C1 segment of cervical spinal cord (tissue), 14 donors: ENCODE results near the gene GPANK1.

Experiments used
- DNase-seq, 14 donors: peaks; one replicate each; lab custom pipeline; 2025; lab: John Stamatoyannopoulos, UW

The GPANK1 gene

DNA sequence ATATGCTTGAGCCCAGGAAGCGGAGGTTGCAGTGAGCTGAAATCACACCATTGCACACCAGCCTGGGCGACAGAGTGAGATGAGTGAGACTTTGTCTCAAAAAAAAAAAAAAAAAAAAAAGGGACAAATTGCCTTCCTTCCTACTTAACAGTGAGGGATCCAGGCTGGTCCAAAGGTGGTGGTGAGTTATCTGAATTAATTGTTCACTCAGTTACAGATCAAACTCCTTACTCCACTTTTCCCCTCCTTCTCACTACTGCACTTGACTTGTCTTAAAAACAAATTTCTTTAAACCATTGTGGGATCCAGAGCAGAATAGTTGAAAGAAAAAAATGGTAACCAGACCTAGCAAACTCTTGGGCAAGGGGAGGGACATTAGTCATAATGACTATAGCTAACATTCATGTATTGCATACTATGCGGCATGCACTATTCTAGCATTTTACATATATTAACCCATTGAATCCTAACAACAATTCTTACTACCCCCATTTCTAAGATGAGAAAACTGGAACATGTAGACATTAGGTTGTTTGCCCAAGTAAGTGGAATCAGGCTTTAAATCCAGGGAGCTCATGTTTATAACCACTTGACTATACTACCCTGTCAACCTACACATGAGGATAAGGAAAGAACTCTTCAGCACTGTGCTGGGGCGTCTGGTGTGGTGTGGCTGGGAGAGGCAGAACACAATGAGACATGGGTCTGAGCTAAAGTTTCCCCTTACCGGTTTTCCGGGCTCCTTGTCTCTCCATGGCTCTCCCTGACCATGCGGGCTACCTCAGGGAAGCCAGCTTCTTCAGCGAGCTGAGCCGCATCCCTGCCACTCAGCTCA lies 1.5 kb downstream of the GPANK1 start:
- DNase-seq = no peak

DNA sequence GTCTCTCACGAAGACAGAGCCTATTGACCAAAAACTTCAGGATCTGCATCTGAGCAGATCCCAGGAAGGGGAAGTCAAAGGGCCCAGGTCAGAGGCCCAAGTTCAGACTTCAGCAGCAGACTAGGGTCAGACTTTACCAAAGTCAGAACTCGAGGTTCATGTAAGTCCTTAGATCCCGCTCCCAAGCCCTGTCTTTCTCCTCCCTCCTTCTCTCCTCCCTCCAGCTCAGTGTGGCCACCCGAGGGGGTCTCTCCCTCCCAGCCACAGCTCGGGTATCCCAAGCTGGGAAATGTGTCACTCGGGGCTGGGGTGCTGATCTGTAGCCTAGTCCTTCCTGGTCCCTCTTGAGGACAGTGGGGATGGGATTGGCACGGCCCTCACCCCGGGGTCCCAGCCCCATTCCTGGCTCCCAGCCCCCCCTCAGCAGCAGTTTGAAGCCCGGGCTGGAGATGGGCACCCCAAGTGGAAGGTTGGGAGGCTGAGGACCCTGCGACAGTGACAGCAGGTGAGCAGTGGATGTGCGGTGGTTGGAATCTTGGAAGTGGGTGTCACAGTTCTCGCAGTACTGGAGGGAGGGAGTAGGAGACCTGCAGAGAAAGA lies 2.6 kb downstream of the GPANK1 start:
- no peak for DNase-seq

DNA sequence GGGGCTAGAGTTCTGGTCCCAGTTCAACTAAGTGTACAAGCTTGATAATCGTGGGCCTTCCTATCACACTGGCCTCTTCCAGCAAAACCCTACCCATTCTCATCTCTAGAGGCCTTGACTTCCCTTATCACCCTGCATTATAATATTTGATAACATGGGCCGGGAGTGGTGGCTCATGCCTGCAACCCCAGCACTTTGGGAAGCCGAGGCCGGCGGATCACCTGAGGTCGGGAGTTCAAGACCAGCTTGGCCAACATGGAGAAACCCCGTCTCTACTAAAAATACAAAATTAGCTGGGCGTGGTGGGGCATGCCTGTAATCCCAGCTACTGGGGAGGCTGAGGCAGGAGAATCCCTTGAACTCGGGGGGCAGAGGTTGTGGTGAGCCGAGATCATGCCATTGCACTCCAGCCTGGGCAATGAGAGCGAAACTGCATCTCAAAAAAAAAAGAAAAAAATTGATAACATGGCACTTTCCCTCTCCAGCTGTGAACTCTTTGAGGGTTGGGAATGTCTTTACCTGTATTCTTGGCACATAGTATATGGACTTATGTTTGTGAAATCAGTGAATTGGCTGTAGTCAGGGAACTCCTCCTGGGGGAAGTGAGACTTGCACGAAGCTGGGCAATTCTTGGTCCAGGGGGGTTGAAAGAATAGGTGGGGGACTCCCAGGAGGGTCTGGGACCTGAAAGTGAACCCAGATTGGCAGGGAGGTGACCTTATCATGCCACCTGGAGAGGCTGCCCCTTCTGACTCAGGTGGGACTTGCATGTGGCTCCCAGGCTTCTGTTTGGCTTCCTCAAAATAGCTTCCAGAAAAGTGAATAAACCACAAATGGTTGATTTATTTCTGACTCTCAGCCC lies 3.3 kb downstream of the GPANK1 start:
- DNase-seq = no peak

DNA sequence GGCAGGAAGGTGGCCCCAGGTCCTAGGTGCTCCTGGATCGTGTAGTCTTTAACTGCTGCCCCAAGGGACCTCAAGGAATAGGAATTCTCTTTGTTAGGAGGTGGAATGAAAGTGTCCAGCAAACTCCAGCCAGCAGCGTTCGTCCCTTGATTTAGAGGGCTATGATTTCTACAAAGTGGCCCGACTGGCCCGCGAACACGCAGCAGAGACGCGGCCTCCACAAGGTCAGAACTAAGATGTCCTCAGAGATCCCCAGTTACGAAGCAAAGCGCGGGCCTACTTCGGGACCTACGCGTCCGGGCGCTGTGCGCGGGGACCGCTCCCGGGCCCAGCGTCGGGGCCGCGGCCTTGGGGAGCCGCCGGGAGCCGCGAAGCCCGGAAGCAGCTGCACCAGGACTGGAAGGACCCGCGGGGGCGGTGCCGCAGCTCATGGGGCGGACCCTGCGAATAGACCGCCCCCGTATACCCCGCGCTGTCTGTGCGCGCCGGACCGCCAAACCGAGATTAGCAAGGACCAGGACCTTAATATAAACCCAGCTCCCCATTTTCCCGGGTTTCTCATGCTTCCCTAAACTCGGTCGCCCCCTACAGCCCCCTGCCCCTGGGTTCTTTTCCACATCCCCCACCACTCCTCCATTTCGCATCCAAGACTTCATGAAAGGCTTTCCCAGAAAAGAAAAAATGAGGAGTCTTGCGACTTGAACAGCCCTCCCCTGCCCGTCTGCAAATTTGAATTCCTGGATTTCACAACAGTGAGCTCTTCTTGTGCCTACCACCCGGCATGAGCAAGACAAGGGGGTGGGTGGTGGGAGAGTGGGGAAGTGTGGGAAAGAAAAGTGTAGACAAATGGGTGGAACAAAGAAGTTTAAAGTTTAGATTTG lies 4.2 kb downstream of the GPANK1 start, which contains the start of gene C6orf47:
TSS of gene C6orf47 (minus strand) at position 398 of the 881 bp plus-strand sequence. CDS start 831 bp downstream, outside the sequence.
- DNase-seq = peak in 13 of 14 donors; percentile 27 to 83 (median 57)

DNA sequence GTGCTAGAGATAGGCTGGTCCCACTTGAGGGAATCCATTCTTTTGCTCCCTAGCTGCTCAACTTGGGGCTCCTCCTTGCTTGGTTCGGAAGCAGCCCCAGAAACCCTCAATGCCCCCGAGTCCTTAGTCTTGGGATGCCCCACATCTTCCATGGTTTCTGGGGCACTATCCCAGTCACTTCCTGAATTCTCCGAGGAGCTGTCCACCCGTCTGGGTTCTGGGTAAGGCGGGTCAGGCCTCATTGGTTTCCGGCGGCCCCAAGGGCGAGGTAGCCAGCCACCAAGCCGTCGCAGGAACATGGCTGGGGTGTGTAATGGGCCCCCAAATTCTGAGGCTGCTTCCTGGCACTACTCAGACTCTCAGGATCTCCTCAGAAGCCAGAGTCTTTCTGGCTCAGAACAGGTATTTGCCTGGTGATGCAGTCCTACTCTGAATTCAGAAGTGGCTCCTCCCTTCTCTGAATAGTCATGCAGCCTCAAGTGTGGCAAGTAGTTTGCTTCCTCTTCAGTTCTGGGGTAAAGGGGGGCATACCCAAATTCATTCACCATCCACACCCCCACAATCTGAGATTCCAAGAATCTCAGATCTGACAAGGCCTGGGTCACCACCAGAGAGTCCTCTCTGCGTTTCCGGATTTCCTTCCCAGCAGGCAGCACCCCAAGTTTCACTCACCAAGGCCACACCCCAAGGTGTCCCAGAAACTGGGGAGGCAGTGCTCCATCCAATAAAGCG lies 5.0 kb downstream of the GPANK1 start:
- DNase-seq = peak in 1 of 14 donors; percentile 38

DNA sequence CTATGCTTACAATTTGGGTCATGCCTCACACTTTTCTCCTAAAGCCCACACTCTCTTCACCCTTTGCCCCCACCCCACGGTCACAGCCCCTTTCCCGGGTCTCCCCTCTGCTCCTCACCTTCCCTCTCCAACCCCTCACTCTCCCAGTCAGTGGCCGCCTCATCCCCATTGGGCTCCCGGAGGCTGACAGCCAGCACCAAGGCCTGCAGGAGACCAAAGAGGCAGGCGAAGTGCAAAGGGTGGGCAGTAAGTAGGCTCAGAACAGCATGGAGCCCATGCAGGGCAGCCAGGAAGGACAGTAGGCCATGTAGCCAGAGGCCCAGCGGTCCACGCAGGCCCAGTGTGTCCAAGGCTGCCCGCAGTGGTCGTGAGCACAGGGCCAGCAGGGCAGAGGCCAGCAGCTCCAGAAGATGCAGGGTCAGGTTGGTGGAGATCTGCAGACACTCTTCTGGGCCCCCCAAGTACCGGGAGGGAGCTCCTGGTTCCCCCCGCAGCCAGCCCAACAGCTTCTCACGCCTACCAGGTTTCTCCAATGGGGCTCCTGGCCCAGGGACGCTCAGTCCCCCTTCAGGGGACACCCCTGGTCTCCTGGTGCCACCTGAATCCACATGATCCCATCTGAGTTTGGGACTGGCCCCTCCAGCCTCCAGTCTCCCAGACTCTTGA lies 5.7 kb downstream of the GPANK1 start:
- DNase-seq = no peak

DNA sequence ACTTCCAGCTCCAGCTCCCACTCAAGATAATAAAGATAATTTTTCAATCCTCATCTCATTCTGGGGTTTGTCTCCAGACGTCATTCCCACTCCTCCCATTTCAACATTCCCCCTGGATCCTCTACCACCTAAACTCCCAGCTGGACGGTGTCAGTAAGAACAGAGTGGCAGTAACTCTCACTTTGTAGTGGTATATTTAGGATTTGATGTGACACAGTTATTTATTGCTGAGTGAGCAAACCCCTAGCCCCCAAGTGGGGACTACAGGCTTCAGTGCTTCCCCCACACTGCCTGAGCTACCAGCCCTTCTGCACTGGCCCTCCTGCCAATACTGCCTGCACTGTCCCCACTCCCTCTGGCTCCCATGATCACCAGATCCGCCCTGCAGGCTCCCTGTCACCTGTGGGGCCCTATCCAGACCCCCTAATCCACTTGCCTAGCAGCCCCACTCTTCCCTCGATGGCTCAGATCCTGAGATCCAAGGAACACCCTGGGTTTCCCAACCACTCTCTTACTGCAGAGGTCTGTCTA lies 6.6 kb downstream of the GPANK1 start:
- DNase-seq = no peak

DNA sequence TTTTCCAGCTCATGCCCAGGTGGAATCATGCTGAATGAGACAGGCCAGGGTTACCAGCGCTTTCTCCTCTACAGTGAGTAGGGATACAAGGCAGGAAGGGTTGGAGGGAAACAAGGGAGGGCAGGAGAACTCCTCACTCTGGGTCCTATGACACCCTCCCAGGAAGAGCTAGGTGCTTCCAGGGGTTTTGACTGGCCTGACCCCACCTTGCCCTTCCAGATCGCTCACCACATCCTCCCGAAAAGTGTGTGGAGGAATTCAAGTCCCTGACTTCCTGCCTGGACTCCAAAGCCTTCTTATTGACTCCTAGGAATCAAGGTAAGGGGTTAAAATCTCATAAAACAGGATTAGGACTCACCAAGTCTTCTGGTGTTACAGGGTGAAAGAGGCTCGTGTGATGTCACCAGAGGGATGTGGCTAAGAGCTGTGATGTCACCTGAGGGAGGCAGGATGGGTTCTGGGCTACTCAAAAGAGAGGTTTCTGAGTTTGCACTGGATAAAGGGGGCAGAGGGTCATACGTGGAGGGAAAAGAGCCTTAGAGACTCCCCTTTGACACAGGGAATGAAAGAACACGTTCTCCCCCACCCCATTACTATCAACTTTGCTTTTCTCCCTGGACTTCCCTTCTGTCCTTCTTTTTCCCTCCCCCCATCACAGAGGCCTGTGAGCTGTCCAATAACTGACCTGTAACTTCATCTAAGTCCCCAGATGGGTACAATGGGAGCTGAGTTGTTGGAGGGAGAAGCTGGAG lies 7.2 kb downstream of the GPANK1 start:
- DNase-seq = no peak

DNA sequence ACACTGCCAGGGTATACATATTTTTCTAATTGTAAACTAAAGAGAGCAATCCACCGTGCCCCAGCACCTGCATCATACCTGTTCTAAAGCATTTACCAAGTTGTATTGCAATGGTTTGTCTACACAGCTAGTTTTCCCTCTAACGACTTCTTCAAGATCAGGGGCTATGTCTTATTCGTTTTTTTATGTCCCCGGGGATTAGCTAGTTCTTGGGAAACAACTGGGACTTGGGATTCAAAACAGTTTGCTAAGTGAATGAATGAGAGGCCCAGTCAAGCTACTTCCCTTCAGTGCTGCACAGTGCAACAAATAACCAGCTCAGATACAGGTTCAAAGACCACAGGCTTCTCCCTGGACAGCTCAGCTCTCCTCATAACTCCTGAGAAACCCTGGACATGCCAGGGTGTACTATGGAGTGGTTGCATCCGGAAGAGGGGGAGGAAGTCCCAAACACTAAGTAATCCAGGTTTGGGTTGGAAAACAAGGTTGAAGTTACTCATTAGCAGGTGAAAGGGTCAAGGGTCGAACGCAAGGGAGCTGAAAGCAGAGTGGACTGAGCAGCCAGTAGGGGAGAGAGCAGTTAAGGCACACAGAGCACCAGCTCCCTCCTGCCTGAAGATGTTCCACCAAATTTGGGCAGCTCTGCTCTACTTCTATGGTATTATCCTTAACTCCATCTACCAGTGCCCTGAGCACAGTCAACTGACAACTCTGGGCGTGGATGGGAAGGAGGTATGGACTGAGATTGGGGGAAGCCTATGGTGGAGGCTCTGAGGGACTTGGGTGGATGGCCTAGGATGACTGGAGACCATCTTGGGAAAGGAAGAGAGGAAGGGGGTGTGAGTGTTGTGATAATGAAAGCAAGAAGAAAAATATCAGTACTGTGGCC lies 9.2 kb downstream of the GPANK1 start, which contains the start of gene APOM:
TSS of gene APOM (plus strand) at position 546 of the 889 bp plus-strand sequence. CDS start at position 619, 73 bp downstream.
- DNase-seq = no peak

DNA sequence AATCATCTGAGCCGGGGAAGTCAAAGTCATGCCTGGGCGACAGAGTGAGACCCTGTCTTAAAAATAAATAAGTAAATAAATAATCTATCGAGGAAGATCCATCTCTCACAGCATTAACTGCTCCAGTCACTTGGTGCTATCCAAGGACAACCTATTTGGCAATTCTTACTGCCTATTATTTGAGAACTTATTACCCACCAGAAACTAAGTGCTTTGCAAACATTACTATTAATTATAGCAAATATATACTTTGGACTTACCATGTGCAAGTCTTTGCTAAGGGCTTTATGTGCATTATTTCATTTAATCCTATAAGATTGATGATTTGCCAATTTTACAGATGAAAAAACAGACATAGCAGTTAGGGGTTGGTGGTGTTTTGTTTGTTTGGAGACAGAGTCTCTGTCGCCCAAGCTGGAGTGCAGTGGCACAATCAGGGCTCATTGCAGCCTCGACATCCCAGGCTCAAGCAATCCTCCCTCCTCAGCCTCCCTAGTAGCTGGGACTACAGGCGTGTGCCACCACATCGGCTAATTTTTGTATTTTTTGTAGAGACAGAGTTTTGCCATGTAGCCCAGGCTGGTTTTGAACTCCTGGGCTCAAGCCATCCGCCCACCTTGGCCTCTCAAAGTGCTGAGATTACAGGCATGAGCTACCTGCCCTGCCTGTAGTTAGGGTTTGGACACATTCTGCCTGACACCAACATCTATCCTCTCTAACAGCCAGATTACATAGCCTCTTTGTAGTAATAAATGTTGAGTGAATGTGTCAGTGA lies 10.0 kb downstream of the GPANK1 start:
- DNase-seq = no peak

DNA sequence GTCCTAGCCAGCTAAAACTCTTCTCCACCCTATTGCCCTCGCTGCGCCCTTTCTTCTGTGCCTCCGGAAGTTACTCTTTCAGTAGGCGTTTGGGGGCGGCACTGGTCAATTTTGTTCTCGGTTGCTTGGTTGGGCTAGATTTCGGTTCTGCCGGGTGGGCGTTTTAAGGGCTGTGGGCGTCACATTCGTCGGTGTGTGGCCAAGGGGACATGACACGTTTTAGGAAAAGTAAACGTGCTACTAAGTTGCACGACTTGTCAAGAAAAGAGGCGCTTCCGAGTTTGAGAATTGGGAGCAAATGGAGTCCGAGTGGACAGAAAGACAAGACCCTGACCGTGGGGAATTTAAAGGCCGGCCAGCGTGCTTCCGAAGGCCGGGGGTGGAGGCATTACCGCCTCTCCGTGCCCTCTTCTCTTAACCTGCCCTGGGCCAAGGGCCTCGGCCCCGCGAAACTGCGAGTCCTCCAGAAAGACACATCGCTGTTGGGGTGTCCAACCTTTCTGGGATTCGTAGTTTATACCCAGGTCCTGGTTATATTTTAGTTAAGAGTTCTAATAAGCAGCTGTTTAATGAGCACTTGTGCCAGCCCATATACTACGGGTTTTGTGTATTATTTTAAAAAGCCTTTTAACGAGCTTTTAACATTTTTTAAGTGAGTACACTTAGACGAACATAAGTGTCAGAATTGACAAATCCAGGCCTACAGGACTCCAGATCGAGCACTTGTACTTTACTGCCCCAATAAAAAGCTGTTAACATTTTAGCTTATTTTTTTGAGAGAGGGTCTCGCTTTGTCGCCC lies 11.7 kb downstream of the GPANK1 start:
- peak in 5 of 14 donors; percentile 94 to 96 (median 94) for DNase-seq

DNA sequence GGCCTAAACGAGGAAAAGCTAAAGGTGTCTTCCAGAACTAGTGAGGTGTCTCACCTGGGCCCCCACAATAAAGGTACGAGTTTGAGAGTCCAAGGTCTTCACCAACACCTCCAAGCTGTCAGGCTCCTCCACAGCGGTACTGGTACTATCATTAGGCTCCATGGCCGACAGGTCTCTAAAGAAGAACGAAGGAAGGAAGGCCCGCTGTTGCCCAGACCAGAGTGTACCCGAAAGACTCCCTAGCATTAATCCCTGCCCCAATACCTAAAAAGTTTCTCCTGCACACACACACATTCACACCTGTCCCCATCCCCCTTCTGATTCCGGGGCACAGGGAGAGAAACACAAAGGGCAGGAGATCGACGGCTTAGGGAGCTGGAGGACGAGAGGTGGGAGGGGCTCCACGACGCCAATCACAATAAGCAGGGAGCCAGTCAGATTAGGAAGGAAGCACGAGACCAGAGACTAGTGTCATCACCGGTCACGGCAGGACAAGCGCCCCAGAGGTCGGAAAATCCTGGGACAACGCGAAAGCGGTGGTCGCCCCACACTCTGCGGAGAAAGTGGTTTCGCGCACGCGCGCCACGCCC lies 13.1 kb downstream of the GPANK1 start:
- DNase-seq = peak in 3 of 14 donors; percentile 78 to 83 (median 80)

DNA sequence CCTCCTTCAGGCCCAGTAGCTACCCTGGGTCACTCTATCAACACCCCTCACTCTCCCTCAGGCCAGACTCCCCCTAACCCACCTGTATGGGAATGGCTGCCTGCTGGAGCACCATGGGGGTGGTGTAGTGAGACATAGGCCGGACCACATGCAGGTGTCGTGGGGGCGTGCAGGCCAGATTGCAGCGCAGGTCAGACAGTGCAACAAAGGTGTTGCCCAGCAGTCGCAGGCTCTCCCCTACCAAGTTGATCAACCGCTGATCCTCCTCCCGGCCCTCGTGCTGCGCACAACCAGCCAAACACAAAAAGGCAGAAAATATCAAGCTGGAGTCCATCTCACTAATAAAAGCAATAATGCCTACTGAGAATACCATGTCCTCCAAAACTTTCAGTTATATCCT lies 19.5 kb downstream of the GPANK1 start:
- DNase-seq = no peak

DNA sequence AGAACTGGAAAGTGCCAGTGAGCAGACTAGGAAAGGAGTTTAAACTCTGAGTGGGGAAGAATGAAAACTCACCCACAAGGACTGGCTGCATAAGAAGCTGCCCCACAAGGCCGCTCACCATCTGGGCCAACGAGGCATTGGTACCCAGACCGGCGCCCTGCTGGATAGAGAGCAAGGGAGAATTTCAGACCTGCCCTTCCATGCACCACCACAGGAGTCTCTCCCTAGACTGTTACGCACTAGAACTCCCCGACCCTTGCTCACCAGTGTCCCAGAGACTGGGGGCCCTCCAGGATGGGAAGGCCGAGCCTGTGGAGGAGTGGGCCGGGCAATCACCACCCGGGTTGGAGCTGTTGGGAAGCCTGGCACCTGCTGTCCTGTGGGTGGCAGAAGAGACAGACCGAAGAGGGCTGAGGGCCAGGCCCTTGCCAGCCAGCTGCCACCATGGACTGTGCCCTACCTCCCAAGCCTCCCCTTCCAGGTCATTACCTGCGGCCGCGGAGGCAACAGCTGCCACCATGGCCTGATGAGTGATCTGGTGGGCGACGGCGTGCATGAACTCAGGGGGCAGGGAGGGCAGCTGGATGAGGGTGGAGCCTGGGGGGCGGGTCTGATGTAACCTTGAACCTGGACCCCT lies 20.9 kb downstream of the GPANK1 start:
- no peak for DNase-seq
